Measurements from ENCODE around the gene PTAFR. TPM values are rescaled to one million over a fixed set of nuclear protein-coding genes. Genes with fewer than 3 reads are reported as not detected.
A peak's percentile ranks its signal among the peaks of the same experiment; 100 is the strongest.

PTAFR gene
- total and polyA plus RNA-seq, 2 of the 4 experiments (the other 2 are of a cell fraction) = 0.17 to 0.18 TPM

DNA sequence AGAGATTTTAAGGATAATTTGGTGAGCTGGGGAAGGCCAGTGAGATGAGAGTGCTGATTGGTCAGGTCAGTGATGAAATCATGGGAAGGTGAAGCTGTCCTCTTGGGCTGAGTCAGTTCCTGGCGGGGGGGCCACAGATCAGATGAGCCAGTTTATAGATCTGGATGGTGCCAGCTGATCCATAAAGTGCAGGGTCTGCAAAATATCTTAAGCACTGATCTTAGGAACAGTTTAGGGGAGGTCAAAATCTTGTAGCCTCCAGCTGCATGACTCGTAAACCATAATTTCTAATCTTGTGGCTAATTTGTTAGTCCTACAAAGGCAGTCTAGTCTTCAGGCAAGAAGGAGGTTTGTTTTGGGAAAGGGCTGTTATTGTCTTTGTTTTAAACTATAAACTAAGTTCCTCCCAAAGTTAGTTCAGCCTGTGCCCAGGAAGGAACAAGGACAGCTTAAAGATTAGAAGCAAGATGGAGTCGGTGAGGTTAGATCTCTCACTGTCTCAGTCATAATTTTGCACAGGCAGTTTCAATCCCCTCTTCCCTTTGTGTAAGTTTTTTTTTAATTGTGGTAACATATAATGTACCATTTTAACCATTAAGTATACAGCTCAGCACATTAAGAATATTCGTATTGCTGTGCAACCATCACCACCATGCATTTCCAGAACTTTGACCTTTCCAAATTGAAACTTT lies 39.4 kb downstream of the PTAFR start:
- no peak overlapping the region for H4K5ac ChIP-seq (ENCODE audit: low read depth, low read length)
- ATAC-seq (ENCODE audit: low read depth) (peak; percentile 59), DNase-seq (peak; percentile 51)
- no peak overlapping the region for H4K91ac ChIP-seq (ENCODE audit: insufficient read depth, low read depth, low read length)
- in situ Hi-C loops (cut with MboI; ENCODE audit: low sequenced_read_pairs) = no loop called here
- peaks cover 3% of the 10 kb centered on the region; the same call in 1 of the 2 replicates for H3K4me1 ChIP-seq (ENCODE audit: control insufficient read depth, insufficient read depth, low read length)
- H2AK9ac ChIP-seq (replicated peaks; ENCODE audit: low read depth, low read length, poor library complexity) = no peak overlapping the region
- H2BK20ac ChIP-seq (ENCODE audit: low read depth, low read length) = no peak overlapping the region
- H3K14ac ChIP-seq (replicated peaks; ENCODE audit: low read depth, low read length) = no peak overlapping the region
- no peak overlapping the region for H2AK5ac ChIP-seq (ENCODE audit: low read depth, low read length)
- 86% methylated on average over 1 of the region's 4 CpGs; no CpG with 5 or more reads in 1 of the 2 experiments for WGBS, 2 experiments (ENCODE audit: extremely low coverage in 2 of 2, insufficient read length in 1 of 2)
- H2AFZ ChIP-seq (replicated peaks; ENCODE audit: low read length, poor library complexity) = no peak overlapping the region
- H3K4ac ChIP-seq (ENCODE audit: low read depth, low read length) = no peak overlapping the region
- no peak overlapping the region for H3K23ac ChIP-seq (ENCODE audit: low read depth, low read length)
- no TSS peak for BruUV-seq (replicated peaks)
- peaks cover 8% of the 10 kb centered on the region; the same call in 1 of the 2 replicates for H3K9me1 ChIP-seq (ENCODE audit: insufficient read depth, low read length)
- ChIA-PET POLR2A (ENCODE audit: unreplicated experiment) (interaction anchor here (0.6 kb wide), 1 partner anchor 39 kb away, joined by 9 read pairs; no protein-coding TSS in a partner anchor), CTCF (no interaction called here)
- no peaks in the 10 kb centered on the region for H3K36me3 ChIP-seq (ENCODE audit: control insufficient read depth, insufficient read depth, low read length)
- intact Hi-C loops (cut with micrococcal nuclease) = no loop called here
- no peaks in the 10 kb centered on the region; the same call in none of the 2 replicates for H3K9me3 ChIP-seq (ENCODE audit: control insufficient read depth, insufficient read depth, low read length)
- H3K9ac ChIP-seq (ENCODE audit: low read depth, low read length) = no peak overlapping the region
- H4K20me1 ChIP-seq (ENCODE audit: insufficient read depth, low read length) = no peaks in the 10 kb centered on the region
- no peak overlapping the region for H3K18ac ChIP-seq (ENCODE audit: low read depth, low read length)
- no peak overlapping the region for H2BK15ac ChIP-seq (ENCODE audit: low read depth, low read length)
- dilution Hi-C loops (cut with HindIII; ENCODE audit: low sequenced_read_pairs, unreplicated experiment) = no loop called here
- H2BK120ac ChIP-seq (ENCODE audit: low read depth, low read length) = no peak overlapping the region
- no peak overlapping the region for H3K4me2 ChIP-seq (ENCODE audit: low read depth, low read length)
- H4K8ac ChIP-seq (ENCODE audit: low read depth in 2 of 2, low read length in 2 of 2) = no peak overlapping the region
- H3K56ac ChIP-seq (ENCODE audit: extremely low read depth, insufficient read depth, low read length) = no peak overlapping the region
- TF ChIP-seq CEBPB (IDR thresholded peaks at IDR 0.05; ENCODE audit: low read depth, low read length) (peak; percentile 49), CHD1 (IDR thresholded peaks at IDR 0.05; ENCODE audit: low read depth, low read length) (no peak)
- no peaks in the 10 kb centered on the region for H3K79me1 ChIP-seq (ENCODE audit: low read depth in 1 of 2, low read length in 2 of 2)
- H3K27me3 ChIP-seq (ENCODE audit: control insufficient read depth, insufficient read depth, low read length) = no peaks in the 10 kb centered on the region
- no peak overlapping the region for H3K27ac ChIP-seq (ENCODE audit: insufficient read depth, low read length)
- no peak overlapping the region for H2BK5ac ChIP-seq (ENCODE audit: low read depth, low read length, poor library complexity, severe bottlenecking)
- H3K4me3 ChIP-seq (ENCODE audit: insufficient read depth, low read depth, low read length) = no peak overlapping the region
